BJ (cell line): Measurements from ENCODE around the gene GFRA4. TPM values are rescaled to one million over a fixed set of nuclear protein-coding genes. Genes with fewer than 3 reads are reported as not detected.

Experiments used
- CTCF ChIA-PET: fragments of 350-600 bp; formaldehyde crosslinking; extraction: SDS; loops from one replicate; lab custom pipeline; 2021; ENCODE audit warnings: antibody characterized with exemption, inconsistent platforms; lab: Yijun Ruan, JAX
- POLR2A ChIA-PET: fragments of 300-600 bp; sonication (Branson Sonifier 250); formaldehyde crosslinking; extraction: SDS; loops from one replicate; lab custom pipeline; 2021; ENCODE audit warnings: antibody characterized with exemption; lab: Charles Lee
- DNase-seq: peaks from one replicate; pipeline ENCODE4 v3.0.0-alpha.2; 2011; ENCODE audit warnings: low read depth
- H3K27me3 ChIP-seq: 2 replicates; pipeline ENCODE4 v1.6.0; 2011; ENCODE audit warnings: low read length; ENCODE audit not compliant: control insufficient read depth, insufficient read depth
- H3K36me3 ChIP-seq: 2 replicates; pipeline ENCODE4 v1.5.1; 2011; ENCODE audit warnings: low read length; ENCODE audit not compliant: control insufficient read depth, insufficient read depth
- H3K4me3 ChIP-seq: 2 replicates; pipeline ENCODE4 v1.5.1; 2011; ENCODE audit warnings: low read depth, mild to moderate bottlenecking, control low read depth, low read length
- polyA plus RNA-seq: library from polyadenylated mRNA; depleted of rRNA; stranded (reverse); fragments of >200 nt; gene quantifications from 2 replicates; pipeline ENCODE4 v1.2.3, GENCODE V29; 2011
- TF ChIP-seq, protein P1 (sequence below): IDR thresholded peaks from 2 replicates; pipeline ENCODE4 v1.5.1; 2011; ENCODE audit warnings: low read depth, mild to moderate bottlenecking, control low read depth, inconsistent platforms, low read length, moderate library complexity; ENCODE audit not compliant: insufficient read depth

The GFRA4 gene
- polyA plus RNA-seq, 1 experiment, result not detected

DNA sequence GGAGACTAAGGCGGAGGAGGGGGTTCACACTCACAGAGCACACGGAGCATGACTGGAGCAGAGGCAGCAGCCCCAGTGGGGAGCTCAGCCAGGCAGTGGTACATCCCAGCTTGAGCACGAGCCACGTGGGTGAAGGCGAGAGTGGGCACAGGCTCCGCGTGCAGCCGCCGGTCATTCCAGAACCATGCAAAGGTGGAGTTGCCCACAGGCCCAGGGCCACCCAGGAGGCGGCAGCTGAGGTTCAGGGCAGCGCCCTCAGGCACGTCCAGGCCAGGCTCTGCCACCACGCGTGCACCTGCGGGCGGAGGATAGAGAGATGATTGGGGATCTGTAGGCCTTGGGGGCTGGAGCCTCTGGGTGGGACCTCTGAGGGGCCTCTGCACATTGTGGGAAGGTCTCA lies 28.1 kb upstream of the GFRA4 start:
- DNase-seq, result no peak
- ChIA-PET POLR2A (no interaction called here), CTCF (interaction anchor here (2.9 to 4.8 kb wide), 2 partner anchors 14 to 19 kb away, joined by 7 to 34 read pairs; no protein-coding TSS in a partner anchor)
- H3K27me3 ChIP-seq, result no peaks in the 10 kb centered on the region
- no peak overlapping the region for H3K4me3 ChIP-seq
- H3K36me3 ChIP-seq, result no peaks in the 10 kb centered on the region
- TF ChIP-seq, protein P1, sequence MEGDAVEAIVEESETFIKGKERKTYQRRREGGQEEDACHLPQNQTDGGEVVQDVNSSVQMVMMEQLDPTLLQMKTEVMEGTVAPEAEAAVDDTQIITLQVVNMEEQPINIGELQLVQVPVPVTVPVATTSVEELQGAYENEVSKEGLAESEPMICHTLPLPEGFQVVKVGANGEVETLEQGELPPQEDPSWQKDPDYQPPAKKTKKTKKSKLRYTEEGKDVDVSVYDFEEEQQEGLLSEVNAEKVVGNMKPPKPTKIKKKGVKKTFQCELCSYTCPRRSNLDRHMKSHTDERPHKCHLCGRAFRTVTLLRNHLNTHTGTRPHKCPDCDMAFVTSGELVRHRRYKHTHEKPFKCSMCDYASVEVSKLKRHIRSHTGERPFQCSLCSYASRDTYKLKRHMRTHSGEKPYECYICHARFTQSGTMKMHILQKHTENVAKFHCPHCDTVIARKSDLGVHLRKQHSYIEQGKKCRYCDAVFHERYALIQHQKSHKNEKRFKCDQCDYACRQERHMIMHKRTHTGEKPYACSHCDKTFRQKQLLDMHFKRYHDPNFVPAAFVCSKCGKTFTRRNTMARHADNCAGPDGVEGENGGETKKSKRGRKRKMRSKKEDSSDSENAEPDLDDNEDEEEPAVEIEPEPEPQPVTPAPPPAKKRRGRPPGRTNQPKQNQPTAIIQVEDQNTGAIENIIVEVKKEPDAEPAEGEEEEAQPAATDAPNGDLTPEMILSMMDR, result no peak

DNA sequence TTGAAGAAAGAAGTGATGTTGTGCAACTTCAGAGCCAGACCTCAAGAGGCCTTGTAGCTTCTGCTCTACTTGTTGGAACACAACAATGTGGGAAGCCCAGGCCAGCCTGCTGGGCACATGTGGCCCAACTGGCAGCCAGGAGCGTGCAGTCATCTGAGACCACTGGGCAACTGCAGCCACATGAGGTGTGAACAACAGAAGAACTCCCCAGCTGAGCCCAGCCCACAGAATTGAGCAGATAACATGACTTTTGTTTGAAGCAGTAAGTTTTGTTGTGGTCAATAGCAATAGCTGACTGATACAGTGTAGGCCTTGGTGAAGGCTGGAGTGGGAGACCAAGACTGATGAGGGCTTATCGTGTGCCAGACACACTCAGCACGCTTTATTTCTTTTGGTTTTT lies 27.2 kb upstream of the GFRA4 start:
- CTCF ChIA-PET, result interaction anchor here (1.0 to 2.9 kb wide), 2 partner anchors 13 to 14 kb away, joined by 3 to 7 read pairs; no protein-coding TSS in a partner anchor
- Histone ChIP-seq H3K36me3 (no peaks in the 10 kb centered on the region), H3K4me3 (no peak overlapping the region), H3K27me3 (no peaks in the 10 kb centered on the region)
- TF ChIP-seq, protein P1, result no peak
- DNase-seq, result no peak
- POLR2A ChIA-PET, result no interaction called here

DNA sequence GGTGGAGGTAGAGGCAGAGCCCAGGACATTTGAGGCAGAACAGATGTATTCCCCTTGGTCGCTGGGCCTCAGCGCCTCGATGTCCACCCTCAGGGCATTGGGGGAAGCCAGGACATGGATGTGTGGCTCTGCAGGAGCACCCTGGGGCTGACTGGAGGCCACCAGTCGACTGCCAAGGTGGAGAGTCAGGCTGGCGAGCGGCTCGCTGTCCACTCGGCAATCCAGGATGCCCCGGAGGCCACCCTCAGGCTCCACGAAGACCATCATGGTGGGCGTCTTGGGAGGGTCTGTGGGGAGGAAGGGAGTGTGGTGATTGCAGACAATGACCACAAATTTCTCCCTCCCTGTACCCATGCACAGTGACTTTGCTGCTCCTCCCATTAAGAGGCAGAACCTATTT lies 26.8 kb upstream of the GFRA4 start:
- H3K4me3 ChIP-seq, result no peak overlapping the region
- ChIA-PET CTCF (interaction anchor here (1.0 to 2.9 kb wide), 2 partner anchors 12 to 14 kb away, joined by 3 to 7 read pairs; no protein-coding TSS in a partner anchor), POLR2A (no interaction called here)
- no peaks in the 10 kb centered on the region for H3K27me3 ChIP-seq
- no peak for DNase-seq
- H3K36me3 ChIP-seq, result no peaks in the 10 kb centered on the region
- TF ChIP-seq, protein P1, result no peak

DNA sequence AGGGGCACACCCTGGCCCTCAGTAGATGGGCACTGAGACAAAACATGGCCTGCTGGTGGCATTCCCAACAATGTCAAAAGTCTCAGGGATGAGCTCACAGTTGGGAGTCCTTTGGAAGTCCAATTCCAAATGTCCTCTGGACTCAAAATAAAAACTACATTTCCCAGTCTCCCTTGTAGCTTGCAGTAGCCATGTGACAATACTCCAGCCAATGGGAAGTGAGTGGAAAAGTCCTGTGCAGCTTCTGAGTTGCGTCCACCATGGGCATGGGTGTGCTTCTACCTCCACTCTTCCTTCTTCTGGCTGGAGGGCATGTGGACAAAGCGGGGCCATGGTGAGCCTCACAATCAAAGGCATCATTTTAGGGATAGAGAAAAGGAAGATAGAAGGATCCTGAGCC lies 24.5 kb upstream of the GFRA4 start:
- no peak overlapping the region for H3K4me3 ChIP-seq
- POLR2A ChIA-PET, result interaction anchor here (0.7 to 1.6 kb wide), 2 partner anchors 9 to 81 kb away, joined by 3 to 8 read pairs; no protein-coding TSS in a partner anchor
- no peak for DNase-seq
- H3K36me3 ChIP-seq, result no peaks in the 10 kb centered on the region
- CTCF ChIA-PET, result interaction anchor here (0.9 to 6.2 kb wide), 7 partner anchors 10 to 131 kb away, joined by 3 to 64 read pairs (median 5); no protein-coding TSS in a partner anchor
- no peaks in the 10 kb centered on the region for H3K27me3 ChIP-seq
- TF ChIP-seq, protein P1, result no peak

DNA sequence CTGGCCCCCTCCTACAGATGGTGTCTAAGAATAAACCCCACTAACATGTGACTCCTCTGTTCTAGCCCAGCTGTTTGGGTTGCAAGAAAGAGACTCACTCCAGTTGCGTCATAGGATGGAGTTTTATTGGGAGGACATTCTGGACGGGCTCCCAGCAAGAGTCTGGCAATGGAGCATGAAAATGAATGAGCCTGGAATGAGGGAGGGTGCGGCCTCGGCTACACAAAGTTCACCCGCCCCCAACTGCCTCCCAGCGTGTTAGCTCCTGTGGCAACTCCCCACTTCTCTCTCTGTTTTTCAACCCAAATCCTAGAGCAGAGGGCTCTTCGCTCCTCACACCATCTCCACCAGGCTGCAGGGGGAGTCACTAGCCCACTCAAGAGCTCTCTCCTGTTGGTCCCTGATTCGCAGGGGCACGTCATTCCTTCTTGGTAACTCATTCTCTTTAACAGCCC lies 23.7 kb upstream of the GFRA4 start:
- Histone ChIP-seq H3K4me3 (no peak overlapping the region; the same call in 1 of the 2 replicates), H3K27me3 (no peaks in the 10 kb centered on the region), H3K36me3 (no peaks in the 10 kb centered on the region)
- TF ChIP-seq, protein P1, result no peak
- CTCF ChIA-PET, result interaction anchor here (0.8 to 6.2 kb wide), 8 partner anchors 10 to 72 kb away, joined by 3 to 64 read pairs (median 4); no protein-coding TSS in a partner anchor
- DNase-seq, result peak; percentile 89
- POLR2A ChIA-PET, result interaction anchor here (0.7 to 1.6 kb wide), 3 partner anchors 9 to 82 kb away, joined by 3 to 8 read pairs (median 5); no protein-coding TSS in a partner anchor
